A673 (cell line): ENCODE data around the gene ZBED2.

Experiments used
- EZH2 ChIP-seq: fragments of 200-600 bp; sonication (generic); IDR thresholded peaks from 2 replicates; pipeline ENCODE4 v1.6.1; 2017; ENCODE audit warnings: borderline replicate concordance, low read depth, mild to moderate bottlenecking, mixed read lengths, antibody characterized with exemption, low read length; ENCODE audit not compliant: poor library complexity, severe bottlenecking
- TF ChIP-seq, protein P1 (sequence below): fragments of 300-800, 200-600 bp; sonication (generic); conservative IDR thresholded peaks from 2 replicates; pipeline ENCODE4 v1.5.1; 2017; ENCODE audit warnings: low read depth, mild to moderate bottlenecking, antibody characterized with exemption, low read length, moderate library complexity, mixed read lengths

DNA sequence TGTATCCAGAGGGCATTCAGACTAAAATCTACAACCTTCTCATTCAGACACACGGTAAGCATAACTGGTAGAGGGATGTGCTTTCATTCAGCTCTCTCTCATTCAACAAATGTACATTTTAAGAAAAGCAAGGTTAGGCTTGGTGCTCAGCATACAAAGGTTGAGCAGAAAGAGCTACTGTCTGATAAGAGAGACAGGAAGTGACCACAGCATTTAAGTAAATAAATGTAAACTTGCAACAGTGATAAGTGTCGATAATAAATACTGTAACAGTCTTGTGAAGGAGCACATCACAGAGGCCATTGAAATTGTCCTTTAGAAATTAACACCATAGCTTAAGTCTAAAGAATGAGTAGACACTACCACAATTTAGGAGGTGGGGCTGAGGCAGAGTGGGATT is 49.8 kb downstream of the ZBED2 start:
- TF ChIP-seq, protein P1, sequence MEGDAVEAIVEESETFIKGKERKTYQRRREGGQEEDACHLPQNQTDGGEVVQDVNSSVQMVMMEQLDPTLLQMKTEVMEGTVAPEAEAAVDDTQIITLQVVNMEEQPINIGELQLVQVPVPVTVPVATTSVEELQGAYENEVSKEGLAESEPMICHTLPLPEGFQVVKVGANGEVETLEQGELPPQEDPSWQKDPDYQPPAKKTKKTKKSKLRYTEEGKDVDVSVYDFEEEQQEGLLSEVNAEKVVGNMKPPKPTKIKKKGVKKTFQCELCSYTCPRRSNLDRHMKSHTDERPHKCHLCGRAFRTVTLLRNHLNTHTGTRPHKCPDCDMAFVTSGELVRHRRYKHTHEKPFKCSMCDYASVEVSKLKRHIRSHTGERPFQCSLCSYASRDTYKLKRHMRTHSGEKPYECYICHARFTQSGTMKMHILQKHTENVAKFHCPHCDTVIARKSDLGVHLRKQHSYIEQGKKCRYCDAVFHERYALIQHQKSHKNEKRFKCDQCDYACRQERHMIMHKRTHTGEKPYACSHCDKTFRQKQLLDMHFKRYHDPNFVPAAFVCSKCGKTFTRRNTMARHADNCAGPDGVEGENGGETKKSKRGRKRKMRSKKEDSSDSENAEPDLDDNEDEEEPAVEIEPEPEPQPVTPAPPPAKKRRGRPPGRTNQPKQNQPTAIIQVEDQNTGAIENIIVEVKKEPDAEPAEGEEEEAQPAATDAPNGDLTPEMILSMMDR = no peak
- TF ChIP-seq EZH2 = no peak
